ENCODE results near the gene MAP2K6.

Gene MAP2K6

GRCh38 chr17:69480245-69480644 lies 65.7 kb downstream of the MAP2K6 start:
- DNase-seq = no peak
- intact Hi-C loops (cut with DNase I) = no loop called here

- DNase-seq = no peak
- intact Hi-C loops (cut with DNase I) = no loop called here
Measured at GRCh38 chr17:69485251-69485661, 70.8 kb downstream of the MAP2K6 start.

DNA sequence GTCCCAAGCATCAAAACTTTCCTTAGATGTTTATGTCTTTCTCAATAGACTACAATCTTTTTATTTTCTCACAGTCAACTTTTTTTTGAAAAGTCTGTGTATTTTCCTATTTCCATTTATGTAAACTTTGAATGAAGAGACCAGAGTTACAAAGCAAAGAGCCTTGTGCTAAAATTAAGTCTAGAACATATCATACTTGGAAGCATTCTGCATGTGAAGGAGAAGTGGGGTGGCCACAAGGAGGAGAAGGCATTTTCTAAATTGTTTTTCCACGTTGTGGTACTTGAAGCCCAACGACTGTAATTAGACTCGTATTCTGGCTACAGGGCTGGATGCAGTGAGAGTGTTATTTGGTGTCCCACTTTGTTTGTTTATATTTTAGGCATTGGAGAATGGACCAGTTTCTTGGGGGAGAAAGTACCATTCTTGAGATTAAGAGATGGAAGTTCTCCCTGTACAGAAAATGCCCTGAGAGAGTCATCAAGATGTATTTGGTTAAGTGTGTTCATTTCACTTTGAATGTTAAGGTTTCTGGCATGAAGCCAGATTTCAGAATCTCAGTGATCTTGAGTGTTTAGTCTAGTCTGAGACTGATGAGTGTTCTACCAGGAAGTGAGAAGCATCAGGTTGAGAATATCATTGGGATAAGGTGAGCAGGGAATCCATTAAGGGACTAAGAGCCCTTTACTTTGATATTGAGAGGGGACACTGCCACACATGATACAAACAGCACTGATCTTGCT lies 71.6 kb downstream of the MAP2K6 start:
- intact Hi-C loops (cut with DNase I) = no loop called here
- no peak for DNase-seq

GRCh38 chr17:69486779-69487637 lies 72.5 kb downstream of the MAP2K6 start:
- intact Hi-C loops (cut with DNase I) = no loop called here

DNA sequence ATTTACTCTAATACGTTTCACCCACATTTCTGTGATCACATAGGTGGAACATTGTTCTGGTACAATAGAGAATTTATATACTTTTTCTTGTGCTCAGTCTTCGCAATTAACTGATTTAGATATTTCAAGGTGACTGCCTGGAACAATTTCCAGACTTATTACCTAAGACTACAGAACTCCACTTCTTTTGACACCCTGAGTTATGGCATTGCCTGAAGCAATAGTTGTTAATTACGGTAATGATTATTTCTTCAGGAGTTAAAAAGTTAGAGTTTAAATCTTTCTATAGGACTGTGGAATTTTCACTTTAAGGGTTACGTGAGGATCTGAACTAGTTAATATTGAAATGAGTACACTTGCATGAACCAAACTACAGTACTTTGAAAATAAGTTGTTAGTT lies 74.8 kb downstream of the MAP2K6 start:
- no peak for DNase-seq
- intact Hi-C loops (cut with DNase I) = no loop called here

More at GRCh38 chr17:69486779-69487637, 72.5 kb downstream of the MAP2K6 start:
- DNase-seq = no peak

GRCh38 chr17:69492410-69493071 lies 78.0 kb downstream of the MAP2K6 start:
- no peak for DNase-seq
- intact Hi-C loops (cut with DNase I) = no loop called here

DNA sequence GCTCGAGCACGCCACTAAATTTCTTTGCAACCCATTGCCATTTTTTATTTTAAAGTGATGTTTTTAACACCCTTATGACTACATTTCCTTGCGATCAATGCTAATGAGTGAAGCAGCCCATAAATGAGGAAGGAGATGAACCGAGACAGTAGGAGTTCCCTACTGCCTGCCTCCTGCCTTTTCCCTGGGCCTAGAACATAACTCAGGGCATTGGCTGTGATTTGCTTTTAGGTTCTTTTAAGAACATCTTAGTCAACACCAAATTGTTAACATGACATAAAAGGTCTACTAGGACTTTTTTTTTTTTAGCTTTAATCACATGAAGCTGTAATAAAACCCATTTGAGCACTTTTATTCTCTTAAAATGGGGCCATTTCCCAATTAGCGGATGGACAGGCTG lies 81.3 kb downstream of the MAP2K6 start:
- no peak for DNase-seq
- intact Hi-C loops (cut with DNase I) = no loop called here

- DNase-seq = no peak
- intact Hi-C loops (cut with DNase I) = no loop called here
Measured at GRCh38 chr17:69497161-69497560, 82.7 kb downstream of the MAP2K6 start.

GRCh38 chr17:69499318-69499717 lies 84.8 kb downstream of the MAP2K6 start:
- DNase-seq = no peak
- intact Hi-C loops (cut with DNase I) = no loop called here

GRCh38 chr17:69500911-69501429 lies 86.5 kb downstream of the MAP2K6 start:
- intact Hi-C loops (cut with DNase I) = no loop called here
- DNase-seq = no peak

DNA sequence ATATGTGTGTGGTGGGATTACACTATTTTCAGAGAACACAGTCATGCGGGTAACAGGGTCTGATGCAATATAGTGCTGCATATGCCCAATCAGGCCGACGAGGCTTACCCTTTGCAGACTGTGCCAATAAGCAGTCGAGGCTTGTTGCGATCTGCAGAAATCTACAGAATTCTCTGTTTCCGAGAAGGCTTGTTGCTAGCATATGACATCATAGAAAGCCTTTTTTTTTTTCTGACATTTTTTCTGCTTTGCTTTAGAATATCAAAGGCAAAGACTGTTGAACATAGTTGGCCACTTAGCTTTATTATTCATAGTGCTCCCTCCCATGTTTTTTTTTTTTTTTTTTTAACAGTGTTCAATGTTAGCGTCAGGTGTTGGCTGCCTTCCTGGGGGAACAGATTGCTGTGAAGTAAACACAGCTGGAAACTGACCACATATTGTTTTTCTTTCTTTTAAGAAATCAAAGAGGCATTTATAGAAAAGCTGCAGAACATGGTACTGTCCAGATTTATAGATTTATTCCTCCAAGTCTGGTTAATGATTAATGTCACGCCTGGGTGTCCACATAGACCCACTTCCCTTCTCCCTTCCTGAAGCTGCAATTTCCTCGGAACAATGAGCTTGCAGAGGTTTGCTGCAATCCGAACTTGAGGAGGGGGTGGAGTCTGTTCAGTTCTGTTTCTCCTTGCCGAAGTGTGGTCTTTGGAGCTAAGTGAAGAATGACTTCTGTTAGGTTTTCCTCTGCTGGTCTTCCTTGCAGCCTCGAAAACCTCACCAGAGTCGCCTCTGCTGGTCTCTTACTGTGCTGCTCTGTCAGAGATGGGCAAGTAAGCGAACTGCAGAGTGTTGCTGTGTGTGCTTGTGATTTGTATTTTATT lies 87.3 kb downstream of the MAP2K6 start:
- peak in 7 of 10 donors; percentile 28 to 88 (median 35) for DNase-seq
- intact Hi-C loops (cut with DNase I) = no loop called here

- DNase-seq = no peak
- intact Hi-C loops (cut with DNase I) = no loop called here
Measured at GRCh38 chr17:69503711-69504110, 89.2 kb downstream of the MAP2K6 start.

- DNase-seq = no peak
- intact Hi-C loops (cut with DNase I) = no loop called here
Measured at GRCh38 chr17:69505740-69506139, 91.2 kb downstream of the MAP2K6 start.

DNA sequence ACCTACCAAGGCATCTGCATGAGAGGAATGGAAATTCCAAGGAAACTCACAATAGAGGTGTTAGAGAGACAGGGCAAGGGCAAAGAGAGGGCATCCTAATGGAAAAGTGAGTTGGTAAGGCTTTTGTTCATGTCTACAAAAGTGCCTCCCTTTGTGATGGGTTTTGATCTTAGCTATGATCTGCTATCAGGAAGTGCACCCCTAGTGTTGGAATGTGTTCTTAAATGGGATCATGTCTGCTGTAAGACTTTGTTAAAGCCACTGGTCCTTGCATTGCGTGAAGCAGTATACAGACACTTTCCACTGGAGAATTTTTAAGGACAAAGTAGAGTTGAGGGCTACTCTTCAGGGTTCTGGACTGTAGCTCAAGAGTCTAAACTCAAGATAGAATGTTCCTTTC lies 92.0 kb downstream of the MAP2K6 start:
- intact Hi-C loops (cut with DNase I) = no loop called here
- DNase-seq = no peak

GRCh38 chr17:69508814-69509213 lies 94.3 kb downstream of the MAP2K6 start:
- intact Hi-C loops (cut with DNase I) = no loop called here
- DNase-seq = no peak

- DNase-seq = no peak
- intact Hi-C loops (cut with DNase I) = no loop called here
Measured at GRCh38 chr17:69511250-69511649, 96.8 kb downstream of the MAP2K6 start.

- no peak for DNase-seq
- intact Hi-C loops (cut with DNase I) = no loop called here
Measured at GRCh38 chr17:69512946-69513345, 98.4 kb downstream of the MAP2K6 start.

DNA sequence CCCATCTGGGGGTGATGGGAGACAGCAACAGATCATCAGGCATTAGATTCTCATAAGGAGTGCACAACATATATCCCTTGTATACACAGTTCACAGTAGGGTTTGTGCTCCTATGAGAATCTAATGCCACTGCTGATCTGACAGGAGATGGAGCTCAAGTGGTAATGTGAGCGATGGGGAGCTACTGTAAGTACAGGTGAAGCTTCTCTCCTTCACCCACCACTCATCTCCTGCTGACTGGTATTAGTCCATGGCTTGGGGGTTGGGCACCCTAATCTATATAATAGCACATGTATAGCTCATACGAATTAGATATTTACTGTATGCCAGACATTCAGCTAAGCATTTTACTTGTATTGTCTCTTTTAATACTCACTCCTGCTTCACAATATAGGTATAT lies 101.7 kb downstream of the MAP2K6 start:
- no peak for DNase-seq
- intact Hi-C loops (cut with DNase I) = no loop called here

- intact Hi-C loops (cut with DNase I) = no loop called here
- no peak for DNase-seq
Measured at GRCh38 chr17:69516911-69517310, 102.4 kb downstream of the MAP2K6 start.

- intact Hi-C loops (cut with DNase I) = no loop called here
- no peak for DNase-seq
Measured at GRCh38 chr17:69518951-69519350, 104.5 kb downstream of the MAP2K6 start.
